Astrocyte of the cerebellum (primary cell): ENCODE data around the gene SLIT3.
A peak's percentile ranks its signal among the peaks of the same experiment; 100 is the strongest.

ENCODE experiments used
- DNase-seq: peaks from one replicate; pipeline ENCODE4 v3.0.0-alpha.2; 2011; ENCODE audit warnings: low read depth
- H3K4me3 ChIP-seq: 2 replicates; pipeline ENCODE4 v1.5.1; 2011; ENCODE audit warnings: mild to moderate bottlenecking, low read depth, low read length, moderate library complexity
- in situ Hi-C: cut with HindIII; loops from 2 replicates; pipeline ENCODE4 v1.10.0; 2017; ENCODE audit warnings: low sequenced_read_pairs
- TF ChIP-seq, protein P1 (sequence below): IDR thresholded peaks from 2 replicates; pipeline ENCODE4 v1.5.1; 2012; ENCODE audit warnings: low read length, low read depth, moderate library complexity, mild to moderate bottlenecking; ENCODE audit errors: missing control alignments

SLIT3 gene

DNA sequence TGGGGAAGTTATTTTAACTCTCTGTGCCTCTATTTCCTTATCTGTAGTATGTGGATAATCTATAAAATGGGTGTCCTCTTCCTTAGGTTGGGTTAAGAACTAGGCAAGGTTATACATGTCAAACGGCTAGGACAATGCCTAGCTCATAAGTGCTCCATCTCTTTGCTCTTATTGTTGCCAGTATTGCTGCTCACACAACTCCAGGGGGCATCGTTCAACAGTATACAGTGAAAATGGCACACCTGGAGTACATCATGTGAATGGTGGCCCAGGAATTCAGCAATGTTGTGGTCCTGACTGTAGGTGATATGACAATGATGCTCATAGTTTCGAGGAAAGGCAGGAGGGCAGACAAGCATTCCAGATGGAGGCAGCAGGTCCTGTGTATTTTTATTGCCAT lies 30.1 kb downstream of the SLIT3 start:
- no peak overlapping the region for H3K4me3 ChIP-seq
- TF ChIP-seq, protein P1, sequence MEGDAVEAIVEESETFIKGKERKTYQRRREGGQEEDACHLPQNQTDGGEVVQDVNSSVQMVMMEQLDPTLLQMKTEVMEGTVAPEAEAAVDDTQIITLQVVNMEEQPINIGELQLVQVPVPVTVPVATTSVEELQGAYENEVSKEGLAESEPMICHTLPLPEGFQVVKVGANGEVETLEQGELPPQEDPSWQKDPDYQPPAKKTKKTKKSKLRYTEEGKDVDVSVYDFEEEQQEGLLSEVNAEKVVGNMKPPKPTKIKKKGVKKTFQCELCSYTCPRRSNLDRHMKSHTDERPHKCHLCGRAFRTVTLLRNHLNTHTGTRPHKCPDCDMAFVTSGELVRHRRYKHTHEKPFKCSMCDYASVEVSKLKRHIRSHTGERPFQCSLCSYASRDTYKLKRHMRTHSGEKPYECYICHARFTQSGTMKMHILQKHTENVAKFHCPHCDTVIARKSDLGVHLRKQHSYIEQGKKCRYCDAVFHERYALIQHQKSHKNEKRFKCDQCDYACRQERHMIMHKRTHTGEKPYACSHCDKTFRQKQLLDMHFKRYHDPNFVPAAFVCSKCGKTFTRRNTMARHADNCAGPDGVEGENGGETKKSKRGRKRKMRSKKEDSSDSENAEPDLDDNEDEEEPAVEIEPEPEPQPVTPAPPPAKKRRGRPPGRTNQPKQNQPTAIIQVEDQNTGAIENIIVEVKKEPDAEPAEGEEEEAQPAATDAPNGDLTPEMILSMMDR: no peak
- in situ Hi-C loops: no loop called here
- no peak for DNase-seq

DNA sequence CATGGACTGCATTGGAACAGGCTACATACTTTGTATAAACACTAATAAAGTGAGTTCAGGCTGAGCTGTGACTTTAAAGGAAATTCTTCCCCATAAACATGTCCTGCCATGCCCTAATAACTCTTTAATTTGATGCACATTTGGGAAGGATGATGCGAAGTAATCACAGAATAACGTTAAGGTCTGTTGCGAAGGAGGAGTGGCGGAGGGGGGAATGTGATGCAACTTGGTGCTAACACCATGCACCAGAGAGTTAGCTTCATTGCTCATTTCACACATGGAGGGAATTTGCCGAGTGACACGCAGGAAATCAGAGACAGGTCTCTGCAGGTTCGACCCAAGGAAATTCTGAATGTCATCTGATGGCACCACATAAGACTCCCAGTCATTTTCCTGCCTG lies 32.9 kb downstream of the SLIT3 start:
- H3K4me3 ChIP-seq: no peak overlapping the region
- in situ Hi-C loops: no loop called here
- no peak for DNase-seq
- TF ChIP-seq, protein P1: no peak

DNA sequence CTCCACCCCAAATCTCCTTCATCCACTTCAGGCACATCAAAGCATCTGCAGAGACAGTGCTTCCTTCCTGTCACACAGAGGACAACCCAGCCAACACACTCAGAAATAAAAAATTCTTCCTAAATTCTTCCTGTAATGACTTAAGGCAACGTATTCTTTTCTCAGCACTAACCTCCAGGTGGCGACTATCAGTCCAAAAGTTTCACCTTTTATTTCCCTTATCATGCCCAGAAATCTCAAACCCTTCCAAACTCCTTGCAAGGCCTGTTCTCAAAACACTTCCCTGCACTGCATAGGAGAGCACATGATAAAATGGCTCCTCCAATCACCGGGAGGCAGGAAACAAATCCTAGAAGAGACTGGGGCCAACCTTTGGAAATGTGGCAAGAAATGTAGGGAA lies 35.1 kb downstream of the SLIT3 start:
- in situ Hi-C loops: no loop called here
- TF ChIP-seq, protein P1: peak; percentile 33
- no peak for DNase-seq
- H3K4me3 ChIP-seq: no peak overlapping the region

DNA sequence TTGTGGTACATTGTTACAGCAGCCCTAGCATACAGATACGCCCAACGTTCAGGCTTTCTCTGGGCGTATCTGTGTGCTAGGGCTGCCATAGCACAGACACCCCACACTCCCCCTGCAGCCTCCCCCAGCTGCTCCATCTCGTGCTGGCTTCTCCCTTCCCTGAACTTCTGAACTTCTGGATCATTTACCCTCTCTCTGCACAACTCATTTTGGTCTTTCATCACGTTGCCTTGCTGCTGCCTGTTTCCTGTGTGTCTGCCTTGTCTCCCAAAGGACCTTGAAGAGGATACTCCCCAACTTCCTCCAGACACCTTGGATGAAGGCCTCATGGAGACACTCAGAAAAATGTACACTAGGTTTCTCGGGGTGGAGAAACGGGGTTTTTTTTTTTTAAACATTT lies 37.3 kb downstream of the SLIT3 start:
- no peak for DNase-seq
- in situ Hi-C loops: no loop called here
- H3K4me3 ChIP-seq: no peak overlapping the region
- TF ChIP-seq, protein P1: no peak

DNA sequence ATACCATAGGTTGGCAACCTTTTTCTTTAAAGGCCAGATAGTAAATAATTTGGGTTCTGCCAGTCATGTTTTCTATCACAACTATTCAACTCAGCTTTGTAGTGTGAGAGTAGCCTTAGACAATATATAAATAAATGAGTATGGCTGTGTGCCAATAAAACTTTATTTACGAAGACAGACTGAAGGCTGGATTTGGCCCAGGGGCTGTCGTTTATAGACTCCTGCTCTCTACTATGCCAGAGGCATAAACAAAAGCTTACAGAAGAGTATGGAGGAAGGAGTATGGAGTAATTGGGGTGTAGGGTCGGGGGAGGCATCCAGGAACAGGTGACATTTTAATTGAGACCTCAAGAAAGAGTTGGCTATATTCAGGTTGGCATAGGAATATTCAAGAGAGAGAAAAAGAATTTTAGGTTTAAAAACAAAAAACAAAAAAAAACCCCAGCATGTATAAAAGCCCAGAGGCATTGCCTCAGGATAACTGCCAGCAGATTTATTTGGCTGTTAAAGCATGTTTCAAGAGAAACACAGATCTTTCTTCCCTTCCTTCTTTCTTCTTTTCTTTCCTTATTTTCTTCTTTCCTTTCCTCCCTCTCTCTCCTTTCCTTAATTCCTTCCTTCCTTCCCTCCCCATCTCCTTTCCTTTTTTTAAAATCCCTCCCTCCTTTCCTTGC lies 39.9 kb downstream of the SLIT3 start:
- TF ChIP-seq, protein P1: no peak
- in situ Hi-C loops: no loop called here
- no peak overlapping the region for H3K4me3 ChIP-seq
- DNase-seq: no peak

DNA sequence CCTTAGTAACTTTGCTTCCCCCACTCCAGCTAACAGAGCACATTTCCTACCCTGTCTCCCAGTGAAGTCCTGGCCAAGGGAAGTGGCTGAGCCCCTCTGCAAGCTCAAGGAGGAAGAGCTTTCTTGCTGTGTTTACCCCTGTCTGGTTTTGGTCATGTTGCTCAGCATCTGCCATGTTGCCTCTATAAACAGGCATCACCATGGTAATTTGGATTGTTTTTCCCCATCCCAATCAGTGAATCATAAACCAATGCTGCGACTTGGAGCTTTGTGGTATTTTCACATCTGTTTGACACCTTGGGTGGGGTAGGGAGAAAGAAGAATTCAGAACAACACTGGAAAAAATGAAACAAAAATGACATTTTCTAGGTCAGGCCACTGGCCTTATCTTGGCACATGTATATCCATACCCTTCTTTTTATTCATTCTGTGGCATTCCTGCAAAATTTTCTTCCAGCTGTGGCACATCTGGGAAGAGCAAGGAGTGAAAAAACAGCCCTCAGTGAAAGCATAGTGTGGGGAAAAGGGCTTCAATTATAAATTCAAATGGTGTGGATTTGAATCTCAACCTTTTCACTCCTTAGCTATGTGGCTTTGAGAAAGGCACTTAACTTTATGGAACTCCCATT lies 42.5 kb downstream of the SLIT3 start:
- peak; percentile 42 for DNase-seq
- in situ Hi-C loops: no loop called here
- H3K4me3 ChIP-seq: no peak overlapping the region
- TF ChIP-seq, protein P1: no peak
